Measurements from ENCODE around the gene STK39. TPM values are rescaled to one million over a fixed set of nuclear protein-coding genes. Genes with fewer than 3 reads are reported as not detected.
A peak's percentile ranks its signal among the peaks of the same experiment; 100 is the strongest.

STK39 gene
- total RNA-seq, 2 donors from 2014 or later: 50.4 to 53.2 TPM

GRCh38 chr2:168212866-168213265 is 34.5 kb downstream of the STK39 start:
- ATAC-seq (no peak), DNase-seq (no peak)
- intact Hi-C loops (cut with DNase I, micrococcal nuclease): no loop called here

- ATAC-seq: peak; percentile 24
- intact Hi-C loops (cut with DNase I, micrococcal nuclease): no loop called here
- DNase-seq: no peak
Observed at GRCh38 chr2:168212167-168212566, 35.2 kb downstream of the STK39 start.

GRCh38 chr2:168211664-168212163 is 35.7 kb downstream of the STK39 start:
- no peak for DNase-seq
- intact Hi-C loops (cut with DNase I, micrococcal nuclease): no loop called here
- ATAC-seq: no peak

GRCh38 chr2:168210895-168211570 is 36.4 kb downstream of the STK39 start:
- ATAC-seq (peak; percentile 81), DNase-seq (no peak)
- intact Hi-C loops (cut with DNase I, micrococcal nuclease): no loop called here

- no peak for DNase-seq
- ATAC-seq: no peak
- intact Hi-C loops (cut with DNase I, micrococcal nuclease): no loop called here
Observed at GRCh38 chr2:168210216-168210894, 37.0 kb downstream of the STK39 start.

- ATAC-seq (peak; percentile 11), DNase-seq (no peak)
- intact Hi-C loops (cut with DNase I, micrococcal nuclease): no loop called here
Observed at GRCh38 chr2:168208652-168209051, 38.7 kb downstream of the STK39 start.

GRCh38 chr2:168207851-168208250 is 39.5 kb downstream of the STK39 start:
- intact Hi-C loops (cut with DNase I, micrococcal nuclease): no loop called here
- DNase-seq: no peak

GRCh38 chr2:168203762-168204693 is 43.4 kb downstream of the STK39 start:
- DNase-seq: no peak
- intact Hi-C loops (cut with DNase I, micrococcal nuclease): no loop called here
- no peak for ATAC-seq

More at GRCh38 chr2:168207851-168208250, 39.5 kb downstream of the STK39 start:
- ATAC-seq: peak; percentile 45

- intact Hi-C loops (cut with DNase I, micrococcal nuclease): no loop called here
- peak; percentile 20 for ATAC-seq
- no peak for DNase-seq
Observed at GRCh38 chr2:168201584-168202116, 45.7 kb downstream of the STK39 start.

GRCh38 chr2:168200930-168201583 is 46.3 kb downstream of the STK39 start:
- no peak for DNase-seq
- ATAC-seq: no peak
- intact Hi-C loops (cut with DNase I, micrococcal nuclease): no loop called here

GRCh38 chr2:168198476-168199207 is 48.8 kb downstream of the STK39 start:
- no peak for DNase-seq
- intact Hi-C loops (cut with DNase I, micrococcal nuclease): no loop called here
- peak; percentile 60 for ATAC-seq

GRCh38 chr2:168196764-168197180 is 50.6 kb downstream of the STK39 start:
- ATAC-seq (peak; percentile 77), DNase-seq (peak in 1 of 2 donors; percentile 48)
- intact Hi-C loops (cut with DNase I, micrococcal nuclease): no loop called here

GRCh38 chr2:168194784-168195522 is 52.4 kb downstream of the STK39 start:
- ATAC-seq (no peak), DNase-seq (no peak)
- intact Hi-C loops (cut with DNase I, micrococcal nuclease): no loop called here

GRCh38 chr2:168192839-168193616 is 54.4 kb downstream of the STK39 start:
- peak in 1 of 2 donors; percentile 39 for DNase-seq
- intact Hi-C loops (cut with DNase I, micrococcal nuclease): no loop called here
- ATAC-seq: peak; percentile 61

- intact Hi-C loops (cut with DNase I, micrococcal nuclease): no loop called here
- DNase-seq (no peak), ATAC-seq (no peak)
Observed at GRCh38 chr2:168191955-168192785, 55.2 kb downstream of the STK39 start.
